ENCODE results near the gene UBE2Z. TPM values are rescaled to one million over a fixed set of nuclear protein-coding genes. Genes with fewer than 3 reads are reported as not detected.

Gene UBE2Z
- total and polyA plus RNA-seq, 2 donors (not counting 1 experiment from before 2014, with no cell fraction given), result 56.2 to 121 TPM

- Histone ChIP-seq H3K4me1 (ENCODE audit: control insufficient read depth in 2 of 2, insufficient read depth in 2 of 2, low read length in 2 of 2) (peaks cover 0 to 4% of the 10 kb centered on the region in 2 donors), H3K79me2 (ENCODE audit: control insufficient read depth, insufficient read depth, low read length) (no peaks in the 10 kb centered on the region), H3K4me3 (ENCODE audit: control extremely low read depth in 1 of 5, extremely low read depth in 1 of 5, insufficient read depth in 1 of 5, low read depth in 2 of 5, low read length in 4 of 5) (no peak overlapping the region), H3K4me2 (replicated peaks; ENCODE audit: low read depth, low read length, poor library complexity, severe bottlenecking) (no peak overlapping the region), H4K20me1 (ENCODE audit: control insufficient read depth, insufficient read depth, low read length, poor library complexity, severe bottlenecking) (no peaks in the 10 kb centered on the region), H3K27ac (ENCODE audit: low read length in 2 of 2) (no peak overlapping the region), H3K27me3 (replicated peaks in 1 of 4; ENCODE audit: control extremely low read depth in 1 of 4, control insufficient read depth in 3 of 4, insufficient read depth in 4 of 4, low read length in 3 of 4) (peaks cover 0 to 3% (median 0%) of the 10 kb centered on the region in 4 experiments), H3K9ac (ENCODE audit: low read length) (no peak overlapping the region), H3K9me3 (ENCODE audit: control extremely low read depth in 1 of 3, control insufficient read depth in 2 of 3, insufficient read depth in 1 of 3, low read length in 2 of 3) (peaks cover 0 to 6% (median 0%) of the 10 kb centered on the region in 3 donors), H2AFZ (ENCODE audit: insufficient read depth, low read depth, low read length, poor library complexity, severe bottlenecking) (no peak overlapping the region), H3K36me3 (replicated peaks in 1 of 2; ENCODE audit: control extremely low read depth in 1 of 2, control insufficient read depth in 1 of 2, extremely low read depth in 1 of 2, insufficient read depth in 2 of 2, low read length in 1 of 2) (no peaks in the 10 kb centered on the region)
- ATAC-seq (ENCODE audit: low read depth), result peak; percentile 93
- peak; percentile 82 for DNase-seq
- Mint-ChIP-seq H3K27ac (no peak overlapping the region), H3K4me3 (no peak overlapping the region), H3K27me3 (peaks cover 7% of the 10 kb centered on the region), H3K9me3 (ENCODE audit: insufficient read depth) (no peaks in the 10 kb centered on the region), H3K4me1 (no peaks in the 10 kb centered on the region)
- ChIA-PET CTCF (interaction anchor here (0.5 to 23.0 kb wide), 45 partner anchors 9 to 853 kb away, joined by 3 to 730 read pairs (median 5); partner anchors contain the start of genes ATP5MC1, HOXB13, PRAC2 and TTLL6), POLR2A (interaction anchor here (0.9 to 1.1 kb wide), 2 partner anchors 13 to 77 kb away, joined by 3 to 6 read pairs; partner anchors contain the start of gene ATP5MC1)
- TF ChIP-seq, protein P1, sequence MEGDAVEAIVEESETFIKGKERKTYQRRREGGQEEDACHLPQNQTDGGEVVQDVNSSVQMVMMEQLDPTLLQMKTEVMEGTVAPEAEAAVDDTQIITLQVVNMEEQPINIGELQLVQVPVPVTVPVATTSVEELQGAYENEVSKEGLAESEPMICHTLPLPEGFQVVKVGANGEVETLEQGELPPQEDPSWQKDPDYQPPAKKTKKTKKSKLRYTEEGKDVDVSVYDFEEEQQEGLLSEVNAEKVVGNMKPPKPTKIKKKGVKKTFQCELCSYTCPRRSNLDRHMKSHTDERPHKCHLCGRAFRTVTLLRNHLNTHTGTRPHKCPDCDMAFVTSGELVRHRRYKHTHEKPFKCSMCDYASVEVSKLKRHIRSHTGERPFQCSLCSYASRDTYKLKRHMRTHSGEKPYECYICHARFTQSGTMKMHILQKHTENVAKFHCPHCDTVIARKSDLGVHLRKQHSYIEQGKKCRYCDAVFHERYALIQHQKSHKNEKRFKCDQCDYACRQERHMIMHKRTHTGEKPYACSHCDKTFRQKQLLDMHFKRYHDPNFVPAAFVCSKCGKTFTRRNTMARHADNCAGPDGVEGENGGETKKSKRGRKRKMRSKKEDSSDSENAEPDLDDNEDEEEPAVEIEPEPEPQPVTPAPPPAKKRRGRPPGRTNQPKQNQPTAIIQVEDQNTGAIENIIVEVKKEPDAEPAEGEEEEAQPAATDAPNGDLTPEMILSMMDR (IDR thresholded peaks at IDR 0.05), result peak; percentile 95
- no peak for TF ChIP-seq EZH2 (IDR thresholded peaks at IDR 0.05; ENCODE audit: borderline replicate concordance, insufficient read depth, low read depth, low read length, poor library complexity, severe bottlenecking)
- intact Hi-C loops (cut with micrococcal nuclease), result loop anchor here (1.0 to 2.0 kb wide), 6 partner anchors 65 to 208 kb away; no protein-coding TSS in a partner anchor
- 27% methylated on average over 7 of the region's 12 CpGs for WGBS (ENCODE audit: insufficient coverage)
Observed at GRCh38 chr17:48878920-48879898, 29.0 kb upstream of the UBE2Z start.

Data from B cell (primary cell).